Measurements from ENCODE around the gene LCE1F. TPM values are rescaled to one million over a fixed set of nuclear protein-coding genes. Genes with fewer than 3 reads are reported as not detected.

The LCE1F gene
- total RNA-seq, 2 donors from 2014 or later, result not detected

- Mint-ChIP-seq H3K27ac (no peak overlapping the region), H3K36me3 (ENCODE audit: low read depth) (no peaks in the 10 kb centered on the region), H3K9me3 (no peaks in the 10 kb centered on the region), H3K4me3 (no peak overlapping the region), H3K27me3 (peaks cover 55% of the 10 kb centered on the region), H3K4me1 (no peaks in the 10 kb centered on the region)
- no peak for ATAC-seq (replicated peaks)
Observed at GRCh38 chr1:152758636-152759035, 16.3 kb upstream of the LCE1F start.

- Mint-ChIP-seq H3K4me3 (no peak overlapping the region), H3K4me1 (no peaks in the 10 kb centered on the region), H3K36me3 (ENCODE audit: low read depth) (no peaks in the 10 kb centered on the region), H3K9me3 (no peaks in the 10 kb centered on the region), H3K27me3 (peaks cover 49% of the 10 kb centered on the region), H3K27ac (no peak overlapping the region)
- no peak for ATAC-seq (replicated peaks)
Observed at GRCh38 chr1:152759453-152760173, 15.3 kb upstream of the LCE1F start.

- no peaks in the 10 kb centered on the region for H3K9me3 Mint-ChIP-seq
- H3K27me3 Mint-ChIP-seq, result peaks cover 42% of the 10 kb centered on the region
- no peak overlapping the region for H3K27ac Mint-ChIP-seq
- no peaks in the 10 kb centered on the region for H3K4me1 Mint-ChIP-seq
- ATAC-seq (replicated peaks), result no peak
- H3K36me3 Mint-ChIP-seq (ENCODE audit: low read depth), result no peaks in the 10 kb centered on the region
- no peak overlapping the region for H3K4me3 Mint-ChIP-seq
Observed at GRCh38 chr1:152760551-152761190, 14.3 kb upstream of the LCE1F start.

- Mint-ChIP-seq H3K27me3 (peaks cover 32% of the 10 kb centered on the region), H3K4me3 (no peak overlapping the region), H3K9me3 (no peaks in the 10 kb centered on the region), H3K4me1 (no peaks in the 10 kb centered on the region), H3K36me3 (ENCODE audit: low read depth) (no peaks in the 10 kb centered on the region), H3K27ac (no peak overlapping the region)
- ATAC-seq (replicated peaks), result no peak
Observed at GRCh38 chr1:152761609-152762213, 13.2 kb upstream of the LCE1F start.

GRCh38 chr1:152768847-152769533 is 6.0 kb upstream of the LCE1F start:
- ATAC-seq (replicated peaks), result no peak
- H3K4me1 Mint-ChIP-seq, result no peaks in the 10 kb centered on the region
- H3K9me3 Mint-ChIP-seq, result no peaks in the 10 kb centered on the region
- no peaks in the 10 kb centered on the region for H3K36me3 Mint-ChIP-seq (ENCODE audit: low read depth)
- no peak overlapping the region for H3K4me3 Mint-ChIP-seq
- H3K27me3 Mint-ChIP-seq, result peaks cover 14% of the 10 kb centered on the region
- no peak overlapping the region for H3K27ac Mint-ChIP-seq

GRCh38 chr1:152770411-152770810 is 4.5 kb upstream of the LCE1F start:
- H3K4me3 Mint-ChIP-seq, result no peak overlapping the region
- H3K27ac Mint-ChIP-seq, result no peak overlapping the region
- H3K27me3 Mint-ChIP-seq, result peaks cover 22% of the 10 kb centered on the region
- no peaks in the 10 kb centered on the region for H3K36me3 Mint-ChIP-seq (ENCODE audit: low read depth)
- H3K4me1 Mint-ChIP-seq, result no peaks in the 10 kb centered on the region
- H3K9me3 Mint-ChIP-seq, result no peaks in the 10 kb centered on the region
- ATAC-seq (replicated peaks), result no peak

GRCh38 chr1:152776361-152776760 is 1.4 kb downstream of the LCE1F start:
- no peak overlapping the region for H3K27ac Mint-ChIP-seq
- H3K4me1 Mint-ChIP-seq, result no peaks in the 10 kb centered on the region
- no peak for ATAC-seq (replicated peaks)
- H3K27me3 Mint-ChIP-seq, result peaks cover 37% of the 10 kb centered on the region
- no peak overlapping the region for H3K4me3 Mint-ChIP-seq
- no peaks in the 10 kb centered on the region for H3K36me3 Mint-ChIP-seq (ENCODE audit: low read depth)
- no peaks in the 10 kb centered on the region for H3K9me3 Mint-ChIP-seq

GRCh38 chr1:152777510-152778137 is 2.7 kb downstream of the LCE1F start:
- Mint-ChIP-seq H3K4me1 (no peaks in the 10 kb centered on the region), H3K4me3 (no peak overlapping the region), H3K27ac (no peak overlapping the region), H3K27me3 (peaks cover 36% of the 10 kb centered on the region), H3K36me3 (ENCODE audit: low read depth) (no peaks in the 10 kb centered on the region), H3K9me3 (no peaks in the 10 kb centered on the region)
- ATAC-seq (replicated peaks), result no peak

GRCh38 chr1:152783095-152783494 is 8.2 kb downstream of the LCE1F start:
- Mint-ChIP-seq H3K4me3 (no peak overlapping the region), H3K27me3 (peaks cover 46% of the 10 kb centered on the region), H3K9me3 (no peaks in the 10 kb centered on the region), H3K36me3 (ENCODE audit: low read depth) (no peaks in the 10 kb centered on the region), H3K27ac (no peak overlapping the region), H3K4me1 (no peaks in the 10 kb centered on the region)
- ATAC-seq (replicated peaks), result peak; percentile 73

- Mint-ChIP-seq H3K36me3 (ENCODE audit: low read depth) (no peaks in the 10 kb centered on the region), H3K27me3 (peaks cover 47% of the 10 kb centered on the region), H3K4me3 (no peak within 1 kb of the TSS), H3K4me1 (no peaks in the 10 kb centered on the region), H3K9me3 (no peaks in the 10 kb centered on the region), H3K27ac (no peak within 1 kb of the TSS)
- no peak for ATAC-seq (replicated peaks)
Observed at GRCh38 chr1:152786077-152786476, 11.1 kb downstream of the LCE1F start, which contains the start of gene LCE1E. Gene LCE1E, plus strand, starts transcription at chr1:152786257. Its CDS starts 1,043 bp downstream, at chr1:152787300.

GRCh38 chr1:152795686-152796085 is 20.7 kb downstream of the LCE1F start:
- Mint-ChIP-seq H3K36me3 (ENCODE audit: low read depth) (no peaks in the 10 kb centered on the region), H3K4me3 (no peak overlapping the region), H3K4me1 (no peaks in the 10 kb centered on the region), H3K27me3 (peaks cover 31% of the 10 kb centered on the region), H3K27ac (no peak overlapping the region), H3K9me3 (no peaks in the 10 kb centered on the region)
- ATAC-seq (replicated peaks), result no peak

- no peak within 1 kb of the TSS for H3K4me3 Mint-ChIP-seq
- peaks cover 37% of the 10 kb centered on the region for H3K27me3 Mint-ChIP-seq
- H3K4me1 Mint-ChIP-seq, result no peaks in the 10 kb centered on the region
- no peaks in the 10 kb centered on the region for H3K9me3 Mint-ChIP-seq
- no peak within 1 kb of the TSS for H3K27ac Mint-ChIP-seq
- no peaks in the 10 kb centered on the region for H3K36me3 Mint-ChIP-seq (ENCODE audit: low read depth)
- ATAC-seq (replicated peaks), result no peak
Observed at GRCh38 chr1:152796421-152796820, 21.5 kb downstream of the LCE1F start, which contains the start of gene LCE1D. Gene LCE1D, plus strand, starts transcription at chr1:152796721. Its CDS starts 1,074 bp downstream, at chr1:152797795.

- no peak overlapping the region for H3K4me3 Mint-ChIP-seq
- no peak overlapping the region for H3K27ac Mint-ChIP-seq
- H3K27me3 Mint-ChIP-seq, result peaks cover 38% of the 10 kb centered on the region
- no peaks in the 10 kb centered on the region for H3K36me3 Mint-ChIP-seq (ENCODE audit: low read depth)
- no peaks in the 10 kb centered on the region for H3K4me1 Mint-ChIP-seq
- no peaks in the 10 kb centered on the region for H3K9me3 Mint-ChIP-seq
- ATAC-seq (replicated peaks), result no peak
Observed at GRCh38 chr1:152801333-152801732, 26.4 kb downstream of the LCE1F start.

- Mint-ChIP-seq H3K27me3 (peaks cover 23% of the 10 kb centered on the region), H3K27ac (no peak within 1 kb of the TSS), H3K4me3 (no peak within 1 kb of the TSS), H3K4me1 (no peaks in the 10 kb centered on the region), H3K36me3 (ENCODE audit: low read depth) (no peaks in the 10 kb centered on the region), H3K9me3 (peaks cover 4% of the 10 kb centered on the region)
- ATAC-seq (replicated peaks), result no peak
Observed at GRCh38 chr1:152806576-152806975, 31.6 kb downstream of the LCE1F start, which contains the start of gene LCE1C. Gene LCE1C, minus strand, starts transcription at chr1:152806651. Its CDS starts 1,173 bp downstream, at chr1:152805478.
